ENCODE results near the gene ICAM2. TPM values are rescaled to one million over a fixed set of nuclear protein-coding genes. Genes with fewer than 3 reads are reported as not detected.

Gene ICAM2
- total RNA-seq, 4 donors from 2014 or later: 2.1 to 25.6 (median 9.7) TPM

DNA sequence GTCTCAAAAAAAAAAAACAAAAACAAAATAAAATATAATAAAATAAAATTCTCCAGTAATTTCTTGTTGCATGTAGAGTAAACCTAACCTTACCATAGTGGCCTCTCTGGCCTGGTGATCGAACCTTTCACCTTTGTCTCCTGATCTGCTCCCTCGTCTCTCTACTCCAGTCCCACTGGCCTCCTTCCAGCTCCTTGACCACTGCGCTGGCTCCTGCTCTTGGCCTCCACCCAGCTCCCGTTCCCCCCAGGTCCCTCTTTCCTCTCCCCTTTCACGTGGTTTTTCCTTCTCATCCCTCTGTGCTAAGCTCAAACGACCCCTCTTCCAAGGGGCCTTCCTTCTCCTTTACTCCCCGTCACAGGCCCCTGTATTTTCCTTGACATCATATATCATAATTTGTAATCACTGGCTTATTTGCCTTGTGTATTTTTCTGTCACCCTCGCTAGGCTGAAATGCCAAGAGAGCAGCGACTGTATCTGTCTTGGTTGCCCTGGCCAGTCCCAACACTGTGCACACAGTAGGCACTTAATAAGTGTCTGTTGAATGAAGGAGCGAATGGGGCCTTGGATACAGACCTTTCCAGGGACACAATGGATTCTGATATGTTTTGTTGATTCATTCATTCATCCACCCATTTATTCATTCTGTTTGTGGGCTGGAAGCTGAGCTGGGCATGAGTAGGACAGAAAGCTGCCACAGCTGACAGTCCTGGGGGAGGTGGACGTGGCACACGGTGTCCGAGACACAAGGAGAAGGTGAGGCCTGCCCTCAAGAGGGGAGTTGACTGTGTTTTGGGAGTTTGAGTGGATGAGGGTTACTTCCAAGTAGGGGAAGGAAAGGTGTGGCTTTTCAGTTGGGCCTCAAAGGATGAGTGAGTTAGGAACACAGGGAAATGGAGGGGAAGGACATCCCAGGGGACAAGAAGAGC, 41.9 kb downstream of the ICAM2 start:
- no peak overlapping the region for H3K27ac ChIP-seq
- H3K4me1 ChIP-seq: no peaks in the 10 kb centered on the region
- TF ChIP-seq, protein P1, sequence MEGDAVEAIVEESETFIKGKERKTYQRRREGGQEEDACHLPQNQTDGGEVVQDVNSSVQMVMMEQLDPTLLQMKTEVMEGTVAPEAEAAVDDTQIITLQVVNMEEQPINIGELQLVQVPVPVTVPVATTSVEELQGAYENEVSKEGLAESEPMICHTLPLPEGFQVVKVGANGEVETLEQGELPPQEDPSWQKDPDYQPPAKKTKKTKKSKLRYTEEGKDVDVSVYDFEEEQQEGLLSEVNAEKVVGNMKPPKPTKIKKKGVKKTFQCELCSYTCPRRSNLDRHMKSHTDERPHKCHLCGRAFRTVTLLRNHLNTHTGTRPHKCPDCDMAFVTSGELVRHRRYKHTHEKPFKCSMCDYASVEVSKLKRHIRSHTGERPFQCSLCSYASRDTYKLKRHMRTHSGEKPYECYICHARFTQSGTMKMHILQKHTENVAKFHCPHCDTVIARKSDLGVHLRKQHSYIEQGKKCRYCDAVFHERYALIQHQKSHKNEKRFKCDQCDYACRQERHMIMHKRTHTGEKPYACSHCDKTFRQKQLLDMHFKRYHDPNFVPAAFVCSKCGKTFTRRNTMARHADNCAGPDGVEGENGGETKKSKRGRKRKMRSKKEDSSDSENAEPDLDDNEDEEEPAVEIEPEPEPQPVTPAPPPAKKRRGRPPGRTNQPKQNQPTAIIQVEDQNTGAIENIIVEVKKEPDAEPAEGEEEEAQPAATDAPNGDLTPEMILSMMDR (IDR thresholded peaks at IDR 0.05): no peak
- TF ChIP-seq POLR2A (IDR thresholded peaks at IDR 0.05): no peak
- no peak overlapping the region for H3K4me3 ChIP-seq
- H3K27me3 ChIP-seq: no peaks in the 10 kb centered on the region
- no peaks in the 10 kb centered on the region for H3K36me3 ChIP-seq
- DNase-seq: no peak
- H3K9me3 ChIP-seq: peaks cover 0 to 3% (median 2%) of the 10 kb centered on the region in 4 donors

DNA sequence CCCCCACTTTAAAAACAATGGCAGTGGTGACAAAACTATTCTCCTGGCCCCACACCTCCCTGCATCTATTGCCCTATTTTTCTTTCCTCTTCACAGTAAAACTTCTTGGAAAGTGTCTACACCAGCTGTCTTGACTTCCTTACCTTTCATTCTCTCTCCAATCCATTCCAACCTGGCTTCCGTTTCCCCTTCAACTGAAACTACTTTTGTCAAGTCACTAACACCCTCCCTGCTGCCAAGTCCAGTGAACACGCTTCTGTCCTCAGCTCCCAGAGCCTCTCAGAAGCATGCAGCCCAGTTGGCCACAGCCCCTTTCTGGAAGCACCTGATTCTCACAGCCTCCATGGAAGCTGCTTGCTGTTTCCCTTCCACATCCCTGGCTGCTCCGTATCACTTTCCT, 43.7 kb downstream of the ICAM2 start:
- TF ChIP-seq, protein P1 (IDR thresholded peaks at IDR 0.05): no peak
- TF ChIP-seq POLR2A (IDR thresholded peaks at IDR 0.05): no peak
- no peaks in the 10 kb centered on the region for H3K27me3 ChIP-seq
- H3K9me3 ChIP-seq: peaks cover 0 to 3% (median 0%) of the 10 kb centered on the region in 4 donors
- H3K27ac ChIP-seq: no peak overlapping the region
- H3K4me3 ChIP-seq: no peak overlapping the region
- no peak for DNase-seq
- H3K36me3 ChIP-seq: no peaks in the 10 kb centered on the region
- H3K4me1 ChIP-seq: no peaks in the 10 kb centered on the region

DNA sequence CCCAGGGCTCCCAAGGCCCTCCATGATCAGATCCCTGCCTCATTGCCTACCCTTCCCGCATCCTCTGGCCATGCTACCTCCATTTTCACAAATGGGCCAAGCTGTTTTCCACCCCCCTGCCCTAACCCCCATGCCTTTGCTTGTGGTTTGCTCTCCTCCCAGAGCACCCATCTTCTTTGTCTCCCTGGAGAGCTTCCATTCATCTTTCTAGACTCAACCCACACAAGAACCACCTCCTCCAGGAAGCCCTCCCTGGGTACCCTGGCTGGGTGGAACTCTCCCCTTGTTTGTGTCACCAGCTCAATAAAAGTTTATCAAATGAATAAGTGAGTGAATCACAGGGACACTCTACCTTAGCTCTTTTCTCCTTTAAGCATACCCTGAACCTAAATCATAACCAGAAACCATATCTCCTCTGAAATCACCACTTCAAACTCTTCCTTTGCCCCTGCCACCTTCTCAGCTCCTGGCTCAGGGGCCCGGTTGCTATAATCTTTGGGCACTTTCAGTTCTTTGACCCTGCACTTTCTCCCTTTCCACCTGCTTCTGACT, 44.8 kb downstream of the ICAM2 start:
- Histone ChIP-seq H3K4me1 (no peaks in the 10 kb centered on the region), H3K27ac (no peak overlapping the region), H3K27me3 (no peaks in the 10 kb centered on the region), H3K36me3 (no peaks in the 10 kb centered on the region), H3K9me3 (no peaks in the 10 kb centered on the region), H3K4me3 (no peak overlapping the region)
- DNase-seq: no peak
- TF ChIP-seq, protein P1 (IDR thresholded peaks at IDR 0.05): no peak
- no peak for TF ChIP-seq POLR2A (IDR thresholded peaks at IDR 0.05)

DNA sequence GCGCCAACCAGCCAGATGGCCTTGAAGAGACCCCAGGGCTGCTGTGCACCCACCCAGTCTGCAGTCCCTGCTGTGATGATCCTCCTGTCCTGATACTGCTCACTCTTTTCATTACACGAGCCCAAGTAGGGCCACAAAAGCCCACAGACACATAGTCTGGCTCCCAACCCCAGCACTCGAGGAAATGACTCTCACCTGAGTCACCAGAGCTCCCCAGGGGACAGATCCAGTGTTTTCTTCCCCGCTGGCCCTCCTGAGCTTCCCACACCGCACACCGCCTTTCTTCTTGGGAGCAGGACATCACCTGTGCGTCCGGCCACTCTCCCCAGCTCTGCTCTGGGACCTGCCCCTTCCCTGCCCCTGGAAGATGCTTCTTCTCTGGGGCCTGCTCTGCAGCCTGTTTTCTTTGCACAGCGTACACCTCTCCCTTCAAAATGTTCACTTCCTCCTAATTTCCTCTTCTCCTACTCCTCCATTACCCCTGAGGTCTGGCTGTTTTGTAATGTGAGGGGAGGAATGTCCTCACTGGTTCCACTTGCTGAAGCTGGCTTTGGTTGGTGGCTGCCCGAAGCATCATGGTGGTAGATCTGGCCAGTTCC, 45.7 kb downstream of the ICAM2 start:
- no peaks in the 10 kb centered on the region for H3K27me3 ChIP-seq
- no peak for TF ChIP-seq POLR2A (IDR thresholded peaks at IDR 0.05)
- TF ChIP-seq, protein P1 (IDR thresholded peaks at IDR 0.05): no peak
- H3K9me3 ChIP-seq: no peaks in the 10 kb centered on the region
- H3K36me3 ChIP-seq: no peaks in the 10 kb centered on the region
- DNase-seq: no peak
- H3K4me1 ChIP-seq: no peaks in the 10 kb centered on the region
- H3K4me3 ChIP-seq: no peak overlapping the region
- H3K27ac ChIP-seq: no peak overlapping the region

DNA sequence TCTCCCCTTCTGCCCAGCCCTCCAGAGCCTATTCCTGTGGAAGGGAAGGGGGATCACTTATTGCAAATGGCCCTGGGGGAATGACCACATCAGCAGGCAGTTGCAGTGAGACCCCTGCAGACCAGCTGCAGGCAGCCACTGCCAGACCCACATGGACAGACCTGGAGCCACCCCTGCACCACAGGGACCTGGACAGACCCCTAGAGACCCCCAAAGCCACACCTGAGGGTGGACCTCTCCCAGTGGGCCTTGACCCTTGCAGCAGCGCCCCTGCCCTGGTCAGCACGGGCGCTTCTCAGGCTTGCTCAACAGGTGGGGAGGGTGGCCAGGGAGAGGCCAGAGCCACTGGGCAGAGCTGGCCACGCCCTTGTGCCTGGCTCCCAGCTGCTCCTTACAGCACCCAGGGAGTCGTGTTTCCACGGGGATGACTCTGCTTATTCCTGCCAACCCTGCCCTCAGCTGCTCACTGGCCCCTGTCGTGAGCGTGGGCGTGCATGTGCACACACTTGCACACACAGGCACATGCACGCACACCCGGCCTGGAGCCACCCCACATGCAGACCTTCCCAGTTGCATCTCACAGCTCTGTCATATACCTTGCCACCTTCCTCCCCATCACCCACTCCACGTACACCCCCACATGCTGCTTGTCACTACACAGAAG, 46.4 kb downstream of the ICAM2 start:
- no peak overlapping the region for H3K4me3 ChIP-seq
- no peak overlapping the region for H3K27ac ChIP-seq
- no peaks in the 10 kb centered on the region for H3K36me3 ChIP-seq
- no peaks in the 10 kb centered on the region for H3K27me3 ChIP-seq
- no peaks in the 10 kb centered on the region for H3K9me3 ChIP-seq
- no peak for DNase-seq
- H3K4me1 ChIP-seq: no peaks in the 10 kb centered on the region
- TF ChIP-seq, protein P1 (IDR thresholded peaks at IDR 0.05): no peak
- TF ChIP-seq POLR2A (IDR thresholded peaks at IDR 0.05): no peak

Measured in Peyer's patch (tissue), 4 donors.